ENCODE measurements around the gene F10. TPM values are rescaled to one million over a fixed set of nuclear protein-coding genes. Genes with fewer than 3 reads are reported as not detected.

The F10 gene
- total RNA-seq, 6 donors from 2014 or later, result 5.3 to 25.0 (median 8.8) TPM

DNA sequence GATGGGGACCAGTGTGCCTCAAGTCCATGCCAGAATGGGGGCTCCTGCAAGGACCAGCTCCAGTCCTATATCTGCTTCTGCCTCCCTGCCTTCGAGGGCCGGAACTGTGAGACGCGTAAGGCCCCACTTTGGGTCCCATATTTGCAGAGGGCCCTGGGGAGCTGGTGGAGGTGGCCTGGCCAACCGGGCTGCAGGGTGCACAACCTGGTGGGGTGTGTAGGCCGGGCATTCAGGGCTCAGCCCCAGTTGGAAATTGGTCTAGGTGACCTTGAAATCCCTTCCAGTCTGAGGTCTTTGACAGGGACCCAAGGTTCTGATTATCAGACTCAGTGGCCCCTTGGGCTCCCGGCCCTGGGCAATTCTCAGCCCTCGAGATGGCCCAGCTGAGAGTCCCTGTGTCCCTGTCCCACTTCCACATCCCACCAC is 8.7 kb upstream of the F10 start:
- Histone ChIP-seq H3K9me3 (no peaks in the 10 kb centered on the region), H3K27ac (no peak overlapping the region), H3K4me1 (peaks cover 13 to 19% (median 16%) of the 10 kb centered on the region in 4 donors), H3K4me3 (no peak overlapping the region), H3K27me3 (peaks cover 0 to 19% (median 16%) of the 10 kb centered on the region in 4 donors), H3K36me3 (no peaks in the 10 kb centered on the region)
- TF ChIP-seq POLR2AphosphoS5 (IDR thresholded peaks at IDR 0.05) (no peak), POLR2A (IDR thresholded peaks at IDR 0.05) (no peak), EP300 (IDR thresholded peaks at IDR 0.05) (no peak)
- TF ChIP-seq, protein P1, sequence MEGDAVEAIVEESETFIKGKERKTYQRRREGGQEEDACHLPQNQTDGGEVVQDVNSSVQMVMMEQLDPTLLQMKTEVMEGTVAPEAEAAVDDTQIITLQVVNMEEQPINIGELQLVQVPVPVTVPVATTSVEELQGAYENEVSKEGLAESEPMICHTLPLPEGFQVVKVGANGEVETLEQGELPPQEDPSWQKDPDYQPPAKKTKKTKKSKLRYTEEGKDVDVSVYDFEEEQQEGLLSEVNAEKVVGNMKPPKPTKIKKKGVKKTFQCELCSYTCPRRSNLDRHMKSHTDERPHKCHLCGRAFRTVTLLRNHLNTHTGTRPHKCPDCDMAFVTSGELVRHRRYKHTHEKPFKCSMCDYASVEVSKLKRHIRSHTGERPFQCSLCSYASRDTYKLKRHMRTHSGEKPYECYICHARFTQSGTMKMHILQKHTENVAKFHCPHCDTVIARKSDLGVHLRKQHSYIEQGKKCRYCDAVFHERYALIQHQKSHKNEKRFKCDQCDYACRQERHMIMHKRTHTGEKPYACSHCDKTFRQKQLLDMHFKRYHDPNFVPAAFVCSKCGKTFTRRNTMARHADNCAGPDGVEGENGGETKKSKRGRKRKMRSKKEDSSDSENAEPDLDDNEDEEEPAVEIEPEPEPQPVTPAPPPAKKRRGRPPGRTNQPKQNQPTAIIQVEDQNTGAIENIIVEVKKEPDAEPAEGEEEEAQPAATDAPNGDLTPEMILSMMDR (IDR thresholded peaks at IDR 0.05), result no peak
- WGBS, 2 donors, result 89 to 96% methylated on average over 7 to 8 of the region's 8 CpGs
- DNase-seq (peak in 1 of 2 donors; percentile 9), ATAC-seq (ENCODE audit: low FRiP score in 2 of 2) (no peak)

DNA sequence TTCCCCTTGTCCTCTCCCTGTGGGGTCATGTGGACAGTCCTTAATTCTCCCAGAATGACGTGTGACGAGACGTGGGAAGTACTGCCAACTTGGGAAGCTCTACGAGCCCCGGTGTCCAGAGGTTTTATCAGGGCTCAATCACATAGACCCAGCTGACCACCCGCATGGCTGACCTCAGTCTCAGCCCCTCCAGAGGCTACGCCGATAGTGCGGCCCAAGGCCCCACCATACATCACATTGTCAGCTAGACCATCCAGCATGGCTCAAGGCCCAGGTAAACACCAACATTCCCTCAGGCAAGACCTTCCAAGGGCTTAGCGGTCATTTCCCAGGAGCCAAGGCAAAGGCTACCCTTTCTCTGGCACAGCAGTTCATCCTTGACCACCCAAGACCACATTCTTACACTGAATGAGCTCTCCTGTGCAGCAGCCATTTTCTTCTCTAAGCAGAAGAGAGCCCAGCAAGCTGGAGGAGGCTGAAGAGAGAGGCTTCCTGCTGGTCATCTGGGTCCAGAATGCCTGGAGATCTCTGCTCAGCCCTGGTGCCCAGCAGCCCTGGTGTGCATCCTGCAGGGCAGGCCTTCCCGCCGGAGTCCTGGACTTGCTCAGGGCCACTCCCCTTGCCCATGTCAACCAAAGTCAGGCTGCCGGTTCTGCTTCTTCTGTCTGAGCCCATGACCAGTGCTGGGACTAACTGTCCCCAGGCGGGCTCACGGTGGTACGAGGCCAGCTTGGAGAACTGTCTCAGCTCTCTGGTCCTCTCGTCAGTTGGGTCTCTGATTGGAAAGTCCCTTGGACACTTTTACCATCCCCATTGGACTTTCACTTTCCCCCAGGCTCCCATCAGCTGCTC is 7.9 kb upstream of the F10 start:
- TF ChIP-seq, protein P1 (IDR thresholded peaks at IDR 0.05), result no peak
- no peak for TF ChIP-seq POLR2AphosphoS5 (IDR thresholded peaks at IDR 0.05)
- no peak for TF ChIP-seq EP300 (IDR thresholded peaks at IDR 0.05)
- Histone ChIP-seq H3K36me3 (no peaks in the 10 kb centered on the region), H3K9me3 (no peaks in the 10 kb centered on the region), H3K27me3 (peaks cover 0 to 13% (median 11%) of the 10 kb centered on the region in 4 donors), H3K27ac (no peak overlapping the region), H3K4me1 (peaks cover 12 to 14% (median 13%) of the 10 kb centered on the region in 4 donors), H3K4me3 (no peak overlapping the region)
- DNase-seq (peak in 1 of 2 donors; percentile 15), ATAC-seq (ENCODE audit: low FRiP score in 2 of 2) (no peak)
- 88 to 94% methylated on average over 10 to 17 of the region's 17 CpGs for WGBS, 2 donors

GRCh38 chr13:113115363-113116205 is 7.0 kb upstream of the F10 start:
- peaks cover 3 to 5% (median 4%) of the 10 kb centered on the region in 4 donors for H3K4me1 ChIP-seq
- H3K9me3 ChIP-seq, result no peaks in the 10 kb centered on the region
- H3K27ac ChIP-seq, result no peak overlapping the region
- ATAC-seq (ENCODE audit: low FRiP score in 2 of 2) (no peak), DNase-seq (peak; percentile 14 to 58)
- WGBS, 2 donors, result 78 to 89% methylated on average over 6 to 21 of the region's 21 CpGs
- TF ChIP-seq, protein P1 (IDR thresholded peaks at IDR 0.05), result no peak
- TF ChIP-seq POLR2A (IDR thresholded peaks at IDR 0.05) (no peak), EP300 (IDR thresholded peaks at IDR 0.05) (no peak), POLR2AphosphoS5 (IDR thresholded peaks at IDR 0.05) (no peak)
- H3K36me3 ChIP-seq, result no peaks in the 10 kb centered on the region
- H3K4me3 ChIP-seq, result no peak overlapping the region
- H3K27me3 ChIP-seq, result peaks cover 0 to 5% (median 5%) of the 10 kb centered on the region in 4 donors

DNA sequence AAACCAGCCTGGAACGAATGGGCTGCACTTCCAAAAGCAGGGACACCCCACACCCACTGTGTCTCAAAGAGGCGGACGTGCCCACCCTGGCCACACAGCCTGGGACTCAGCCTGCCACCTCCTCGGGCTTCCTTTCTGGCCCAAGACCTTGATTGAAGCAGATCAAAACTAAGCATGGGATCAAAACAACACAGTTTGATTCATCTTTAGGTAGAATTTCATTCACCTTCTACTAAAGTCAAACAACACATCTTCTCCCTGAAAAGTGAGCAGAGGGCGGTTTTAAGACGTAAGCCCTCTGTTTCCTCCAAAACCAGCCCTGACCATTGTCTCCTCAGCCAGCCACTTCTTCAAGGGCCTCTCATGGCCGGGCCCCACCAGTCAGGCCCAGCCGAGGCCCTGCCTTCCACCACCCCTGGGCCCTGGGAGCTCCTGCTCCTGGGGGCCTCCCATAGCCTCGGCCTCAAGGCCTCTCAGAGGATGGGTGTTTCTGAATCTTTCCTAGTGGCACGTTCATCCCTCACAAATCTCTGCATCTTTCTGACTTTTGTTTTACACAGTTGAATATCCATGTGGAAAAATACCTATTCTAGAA is 6.3 kb upstream of the F10 start:
- no peak overlapping the region for H3K27ac ChIP-seq
- no peaks in the 10 kb centered on the region for H3K36me3 ChIP-seq
- H3K4me1 ChIP-seq, result no peaks in the 10 kb centered on the region
- WGBS, 2 donors, result 78 to 87% methylated on average over 10 of the region's 10 CpGs
- no peak for ATAC-seq (ENCODE audit: low FRiP score in 2 of 2)
- peak in 1 of 2 donors; percentile 10 for DNase-seq
- H3K9me3 ChIP-seq, result no peaks in the 10 kb centered on the region
- no peaks in the 10 kb centered on the region for H3K27me3 ChIP-seq
- no peak for TF ChIP-seq POLR2AphosphoS5 (IDR thresholded peaks at IDR 0.05)
- TF ChIP-seq POLR2A (IDR thresholded peaks at IDR 0.05), result no peak
- TF ChIP-seq, protein P1 (IDR thresholded peaks at IDR 0.05), result no peak
- TF ChIP-seq EP300 (IDR thresholded peaks at IDR 0.05), result no peak
- no peak overlapping the region for H3K4me3 ChIP-seq
